Myocyte (in vitro differentiated cells): ENCODE measurements around the gene SUGP2. TPM values are rescaled to one million over a fixed set of nuclear protein-coding genes. Genes with fewer than 3 reads are reported as not detected.
"Not testable (repeated sequence)": the region's sequence is repeated elsewhere in the genome, so short reads cannot be mapped to it uniquely, and the experiment has no call there.

Experiments used
- DNase-seq: peaks from one replicate; pipeline ENCODE4 v3.0.0-alpha.2; 2012; ENCODE audit warnings: low read depth
- total RNA-seq: library from RNA; depleted of rRNA; stranded (reverse); fragments of >200 nt; gene quantifications from 2 replicates; pipeline ENCODE4 v1.2.3, GENCODE V29; 2014

Gene SUGP2
- total RNA-seq, 1 donor from 2014 or later: 90.9 TPM

GRCh38 chr19:19034204-19034624 lies 897 bp upstream of the SUGP2 start:
- peak; percentile 68 for DNase-seq

GRCh38 chr19:19033176-19033425 lies 216 bp downstream of the SUGP2 start:
- no peak for DNase-seq

DNA sequence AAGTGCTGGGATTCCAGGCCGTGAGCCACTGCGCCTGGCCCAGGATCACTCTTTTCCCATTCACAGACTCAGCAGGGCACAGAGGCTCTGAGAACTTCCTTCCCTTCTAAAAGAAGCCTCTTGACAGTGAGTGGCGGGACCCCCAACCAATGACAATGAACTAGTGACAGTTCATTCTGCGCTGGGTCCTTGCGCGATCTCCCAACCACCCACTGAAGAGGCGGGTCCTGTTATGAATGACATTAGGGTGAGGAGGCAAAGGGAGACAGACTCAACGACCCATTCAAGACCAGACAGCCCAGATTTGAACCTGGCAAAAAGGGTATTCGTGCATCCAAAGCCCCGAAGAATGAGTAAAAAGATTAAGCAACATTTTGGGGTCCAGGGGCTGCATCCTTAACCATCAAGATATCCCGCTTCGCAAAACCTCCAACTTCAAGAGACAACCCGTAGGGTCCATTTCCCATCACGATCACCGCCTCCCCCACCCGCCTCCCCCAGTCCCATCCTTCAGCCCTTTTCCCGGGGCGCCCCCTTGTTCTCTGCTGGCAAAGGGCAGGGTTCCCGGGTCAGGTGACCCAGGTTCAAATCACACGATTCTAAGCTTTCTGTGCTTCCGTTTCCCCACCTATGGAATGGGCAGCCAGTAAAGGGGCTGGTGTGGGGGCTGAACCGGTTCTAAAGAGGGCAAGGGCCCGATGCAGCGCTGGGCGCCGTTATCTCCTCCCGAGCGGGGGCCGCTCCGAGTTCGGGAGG lies 719 bp downstream of the SUGP2 start:
- peak; percentile 97 for DNase-seq

DNA sequence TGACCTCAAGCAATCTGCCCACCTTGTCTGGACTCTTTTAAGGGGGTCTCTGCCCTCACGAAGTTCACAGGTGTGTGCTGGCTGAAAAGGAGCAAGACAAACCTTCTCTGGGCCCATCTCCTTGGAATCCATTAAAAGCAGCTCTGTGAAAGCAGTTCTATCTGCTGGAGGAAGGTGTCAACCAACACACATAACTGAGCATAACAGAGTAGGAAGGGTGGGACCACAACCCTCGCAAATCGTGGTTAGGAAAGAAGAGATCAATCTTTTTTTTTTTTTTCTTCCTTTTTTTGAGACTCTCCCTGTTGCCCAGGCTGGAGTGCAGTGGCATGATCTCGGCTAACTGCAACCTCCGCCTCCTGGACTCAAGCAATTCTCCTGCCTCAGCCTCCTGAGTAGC lies 1.4 kb downstream of the SUGP2 start:
- no peak for DNase-seq

GRCh38 chr19:19028526-19028925 lies 4.8 kb downstream of the SUGP2 start:
- DNase-seq: no peak

GRCh38 chr19:19027228-19027627 lies 6.1 kb downstream of the SUGP2 start:
- DNase-seq: no peak

DNA sequence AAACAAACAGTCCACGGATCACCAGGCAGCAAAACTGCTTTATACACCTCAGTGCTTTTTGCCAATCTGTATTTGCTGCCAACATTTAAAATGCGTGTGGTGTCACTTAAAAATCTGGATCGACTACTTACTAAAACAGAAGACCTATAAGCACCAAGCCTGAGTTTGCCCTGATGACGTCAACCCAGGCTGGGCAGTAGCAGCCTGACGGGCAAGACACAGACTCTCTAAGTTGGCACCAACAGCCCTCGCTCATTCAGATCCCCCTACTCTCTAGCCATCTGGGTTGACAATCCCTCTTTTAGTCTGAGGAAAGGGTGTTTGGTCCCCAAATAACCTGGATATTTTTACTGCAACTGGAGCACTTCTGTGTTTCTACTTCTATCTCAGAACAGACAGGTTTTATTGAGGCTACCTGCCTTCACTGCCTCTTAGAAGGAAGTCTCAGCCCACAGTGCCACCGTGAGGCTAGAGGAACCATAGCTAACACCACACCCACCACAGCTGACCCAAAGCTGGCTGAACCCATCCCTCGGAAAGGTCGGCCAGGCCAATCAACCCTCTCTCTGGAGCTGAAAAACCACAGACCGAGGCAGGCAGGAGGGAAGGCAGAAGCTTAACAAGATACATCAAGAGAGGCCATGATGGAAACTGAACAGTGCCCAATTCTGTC lies 6.9 kb downstream of the SUGP2 start:
- peak; percentile 83 for DNase-seq

GRCh38 chr19:19025861-19026260 lies 7.5 kb downstream of the SUGP2 start:
- DNase-seq: no peak

GRCh38 chr19:19023376-19023775 lies 9.9 kb downstream of the SUGP2 start:
- not testable (repeated sequence) for DNase-seq

DNA sequence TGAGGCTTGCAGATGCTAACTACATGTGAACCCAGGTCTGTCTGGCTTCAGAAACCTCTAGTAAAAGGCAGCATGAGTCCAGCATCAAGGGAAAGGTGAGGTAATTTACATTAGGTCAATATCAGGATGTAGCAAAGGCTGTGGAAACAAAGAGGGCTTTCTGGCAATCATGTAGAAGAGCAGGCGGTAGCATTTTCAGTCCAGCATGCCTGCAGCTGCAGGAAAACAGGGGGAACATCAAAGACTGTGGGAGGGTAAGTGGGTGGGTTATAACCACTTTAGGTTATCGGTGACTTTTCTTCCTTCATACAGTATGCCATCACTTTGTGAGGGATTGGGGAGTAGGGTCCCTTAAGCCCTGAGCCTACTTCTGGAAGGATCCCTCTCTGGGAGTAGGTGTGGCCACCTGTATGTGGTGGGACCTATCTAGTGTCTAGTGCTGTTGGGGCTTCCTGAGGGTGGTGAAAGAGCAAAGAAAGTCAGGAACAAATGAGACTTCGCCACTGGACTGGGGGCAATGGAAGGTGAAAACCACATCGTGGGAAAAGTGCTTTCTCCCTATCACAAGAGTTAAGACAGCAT lies 10.8 kb downstream of the SUGP2 start:
- DNase-seq: no peak

DNA sequence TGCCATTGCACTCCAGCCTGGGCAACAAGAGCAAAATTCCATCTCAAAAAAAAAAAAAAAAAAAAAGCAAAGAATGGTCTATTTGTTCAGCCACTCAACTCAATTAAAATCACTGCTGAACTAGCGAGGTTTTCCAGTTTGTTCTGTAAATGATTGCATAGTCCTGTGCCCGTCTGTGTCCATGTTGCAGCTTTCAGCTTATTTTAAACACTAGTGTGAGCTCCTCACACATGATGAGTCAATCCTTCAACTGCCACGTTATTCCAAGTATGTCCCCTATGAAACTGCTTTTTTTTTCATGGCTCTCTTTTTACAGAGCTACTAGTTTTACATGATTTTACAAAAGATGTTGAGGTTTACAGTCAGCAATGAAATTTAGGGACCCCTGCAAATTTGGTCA lies 12.2 kb downstream of the SUGP2 start:
- DNase-seq: peak; percentile 18

- no peak for DNase-seq
Measured at GRCh38 chr19:19010551-19010950, 22.8 kb downstream of the SUGP2 start.

- no peak for DNase-seq
Measured at GRCh38 chr19:19009951-19010350, 23.4 kb downstream of the SUGP2 start.

DNA sequence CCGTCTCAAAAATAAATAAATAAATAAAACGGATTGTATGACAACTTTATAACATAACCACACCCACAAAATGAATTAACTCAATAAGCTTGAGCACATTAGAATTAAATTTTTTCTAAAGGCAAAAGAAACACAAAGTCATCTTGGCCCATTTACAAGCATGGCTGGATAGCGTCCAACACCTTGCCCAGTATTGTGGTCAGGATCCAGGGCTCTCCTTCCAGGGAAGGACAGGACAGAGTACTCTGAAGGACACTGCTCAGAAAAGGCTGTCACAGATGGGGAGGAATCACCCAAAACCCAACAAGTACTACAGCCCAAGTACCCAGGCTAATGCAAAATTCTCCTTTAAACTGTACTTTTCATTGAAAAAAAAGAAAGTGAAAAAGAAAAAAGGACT lies 27.1 kb downstream of the SUGP2 start:
- DNase-seq: peak; percentile 52

GRCh38 chr19:19004144-19004543 lies 29.2 kb downstream of the SUGP2 start:
- no peak for DNase-seq

DNA sequence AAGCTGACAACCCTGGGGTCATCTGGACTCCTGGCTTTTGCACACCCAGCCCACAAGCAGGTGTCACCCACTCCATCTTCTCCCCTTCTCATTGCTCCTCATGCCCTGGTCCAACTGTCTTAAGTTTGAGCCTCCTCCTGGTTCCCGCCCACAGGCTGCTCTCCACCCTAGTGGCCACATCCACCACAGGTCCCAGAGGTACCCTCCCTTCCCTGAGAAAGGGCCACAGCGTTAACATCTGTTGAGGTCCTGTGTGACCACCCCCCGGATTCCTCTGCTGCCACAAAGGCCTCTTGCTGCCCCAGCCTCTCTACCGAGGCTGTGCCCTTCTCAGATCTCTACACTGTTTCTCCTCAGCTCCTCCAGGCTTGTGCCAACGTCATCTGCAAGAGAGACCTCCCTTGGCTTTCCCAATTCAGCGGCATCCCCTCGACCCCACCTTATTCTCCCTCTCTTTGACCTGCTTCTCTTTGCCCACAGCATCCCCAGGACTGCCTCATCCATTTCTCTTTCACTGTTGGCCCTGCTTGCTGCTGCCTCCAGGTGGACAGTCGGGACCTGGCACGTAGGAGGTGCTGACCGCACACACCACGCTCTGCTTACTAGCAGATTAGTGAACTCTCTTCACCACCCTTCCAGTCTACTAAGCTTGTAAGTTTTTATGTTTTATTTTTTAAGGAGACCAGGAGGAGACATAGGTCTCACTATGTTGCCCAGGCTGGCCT lies 33.3 kb downstream of the SUGP2 start:
- DNase-seq: peak; percentile 80

DNA sequence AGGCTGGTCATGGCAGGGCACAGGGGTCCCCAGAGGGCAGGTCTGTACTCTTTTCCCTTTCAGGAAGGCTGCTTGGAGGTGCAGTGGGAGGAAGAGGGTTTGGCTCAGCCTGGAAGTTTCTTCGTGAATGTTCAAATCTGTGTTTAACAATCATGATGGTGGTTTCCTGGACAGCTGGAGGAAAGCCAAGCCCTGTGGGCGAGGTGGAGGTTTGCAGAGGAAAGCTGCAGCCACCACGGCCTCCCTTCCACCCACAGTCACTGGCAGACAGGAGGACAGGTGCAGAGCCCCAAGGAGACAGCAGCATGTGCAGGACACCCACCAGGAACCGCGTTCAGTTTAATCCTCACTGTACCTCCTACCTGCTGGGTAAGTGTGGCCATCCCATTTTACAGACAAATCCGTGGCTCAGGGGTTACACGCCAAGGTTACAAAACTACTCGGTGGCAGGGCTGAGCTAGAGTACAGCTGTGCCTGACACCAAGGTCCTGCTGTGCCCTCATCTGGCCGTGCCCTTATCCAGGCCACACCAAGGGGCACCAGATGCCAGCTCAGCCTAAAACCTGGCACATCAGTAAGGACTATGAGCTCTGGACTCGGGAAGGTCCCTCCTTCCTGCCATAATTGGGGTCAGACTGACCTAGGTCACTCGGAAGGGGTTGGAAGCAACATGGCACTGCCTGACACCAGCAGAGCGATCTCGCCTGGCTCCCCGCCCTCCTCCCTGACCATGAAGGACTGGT lies 34.1 kb downstream of the SUGP2 start:
- peak; percentile 64 for DNase-seq

GRCh38 chr19:18998276-18998675 lies 35.0 kb downstream of the SUGP2 start:
- DNase-seq: no peak

GRCh38 chr19:18996796-18997394 lies 36.4 kb downstream of the SUGP2 start:
- DNase-seq: no peak

GRCh38 chr19:18996351-18996750 lies 37.0 kb downstream of the SUGP2 start:
- DNase-seq: no peak

DNA sequence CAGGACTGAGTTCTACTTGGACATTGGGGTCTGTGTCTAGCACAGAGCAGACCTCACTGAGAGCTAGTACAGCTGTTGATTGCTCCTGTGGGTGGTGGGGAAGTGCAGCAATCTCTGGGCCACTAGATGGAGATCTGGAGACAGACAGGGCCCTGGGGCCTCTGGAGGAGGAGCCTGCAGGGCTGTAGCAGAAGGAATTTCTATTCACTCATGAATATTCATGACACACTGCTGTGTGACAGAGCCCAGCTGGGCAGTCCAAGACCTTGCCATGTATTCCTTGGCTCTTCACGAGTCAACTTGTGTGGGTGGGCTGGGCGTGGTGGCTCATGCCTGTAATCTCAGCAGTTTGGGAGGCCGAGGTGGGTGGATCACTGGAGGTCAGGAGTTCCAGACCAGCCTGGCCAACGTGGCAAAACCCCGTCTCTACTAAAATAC lies 37.5 kb downstream of the SUGP2 start:
- DNase-seq: peak; percentile 84
